Transverse colon (tissue), 4 donors: ENCODE data around the gene CHAC2.

Experiments
- CTCF ChIP-seq, 5 experiments: fragments of 200-600 bp in 3 of 5; fragments of 450-650 bp in 2 of 5; sonication (generic) in 3 of 5; IDR thresholded peaks; 1 replicate in 2 of 5; 2 replicates in 3 of 5; pipeline ENCODE4 v1.5.1; 2016 to 2017; ENCODE audit warnings: antibody characterized with exemption in 5 of 5, inconsistent platforms in 3 of 5, mild to moderate bottlenecking in 2 of 5, moderate library complexity in 1 of 5
- EP300 ChIP-seq: sonication (generic); formaldehyde crosslinking; IDR thresholded peaks from one replicate; pipeline ENCODE4 v1.6.1; 2017; ENCODE audit warnings: antibody characterized with exemption, low read depth
- POLR2A ChIP-seq: fragments of 450-650 bp; IDR thresholded peaks from one replicate; pipeline ENCODE4 v1.6.1; 2016; ENCODE audit warnings: antibody characterized with exemption, mild to moderate bottlenecking, moderate library complexity
- POLR2AphosphoS5 ChIP-seq, 3 donors: sonication (generic); formaldehyde crosslinking; IDR thresholded peaks; one replicate each; pipeline ENCODE4 v1.6.1; 2016; ENCODE audit warnings: antibody characterized with exemption in 3 of 3

GRCh38 chr2:53755121-53755520 is 12.5 kb upstream of the CHAC2 start:
- TF ChIP-seq CTCF (IDR thresholded peaks at IDR 0.05) (no peak), EP300 (no peak), POLR2AphosphoS5 (IDR thresholded peaks at IDR 0.05) (no peak), POLR2A (no peak)
